MCF 10A (cell line): Measurements from ENCODE around the gene ADGRG2. TPM values are rescaled to one million over a fixed set of nuclear protein-coding genes. Genes with fewer than 3 reads are reported as not detected.
"Not testable (repeated sequence)": the region's sequence is repeated elsewhere in the genome, so short reads cannot be mapped to it uniquely, and the experiment has no call there.

Experiments
- BruUV-seq: library from RNA; stranded (reverse); fragments of 400-500 nt; replicated peaks from 2 replicates; lab custom pipeline; 2021; lab: Mats Ljungman, UMichigan
- CTCF ChIA-PET: fragments of 300-600 bp; sonication (Branson Sonifier 250); formaldehyde crosslinking; extraction: SDS; loops from one replicate; lab custom pipeline; 2021; ENCODE audit warnings: antibody characterized with exemption, inconsistent platforms; lab: Yijun Ruan, JAX
- POLR2A ChIA-PET: fragments of 300-600, 350-650 bp; sonication (Branson Sonifier 250); formaldehyde crosslinking; extraction: SDS; loops from one replicate; lab custom pipeline; 2020; ENCODE audit warnings: antibody characterized with exemption, inconsistent platforms; lab: Yijun Ruan, JAX
- DNase-seq: peaks from one replicate; pipeline ENCODE4 v3.0.0-alpha.2; 2018; ENCODE audit not compliant: unreplicated experiment
- H3K27ac Mint-ChIP-seq: one replicate; pipeline ENCODE4 v1.8.0; 2022; ENCODE audit warnings: mild to moderate bottlenecking, low read depth, mixed read lengths; ENCODE audit not compliant: unreplicated experiment
- H3K27me3 Mint-ChIP-seq: one replicate; pipeline ENCODE4 v1.8.0; 2022; ENCODE audit warnings: mixed read lengths; ENCODE audit not compliant: insufficient read depth, unreplicated experiment
- H3K36me3 Mint-ChIP-seq: one replicate; pipeline ENCODE4 v1.8.0; 2022; ENCODE audit warnings: mild to moderate bottlenecking, moderate library complexity, mixed read lengths; ENCODE audit not compliant: insufficient read depth, unreplicated experiment
- H3K4me1 Mint-ChIP-seq: one replicate; pipeline ENCODE4 v1.8.0; 2022; ENCODE audit warnings: mixed read lengths; ENCODE audit not compliant: insufficient read depth, unreplicated experiment
- H3K4me3 Mint-ChIP-seq: one replicate; pipeline ENCODE4 v1.8.0; 2022; ENCODE audit warnings: mild to moderate bottlenecking, moderate library complexity, mixed read lengths; ENCODE audit not compliant: unreplicated experiment
- H3K9me3 Mint-ChIP-seq: one replicate; pipeline ENCODE4 v1.8.0; 2022; ENCODE audit warnings: mixed read lengths; ENCODE audit not compliant: unreplicated experiment
- intact Hi-C: fragments of 100-400 bp; cut with micrococcal nuclease; formaldehyde crosslinking; loops from 2 replicates; pipeline ENCODE4 v1.14.1; 2022
- total RNA-seq: library from RNA; stranded (reverse); gene quantifications from 2 replicates; pipeline ENCODE4 v1.2.3, GENCODE V29; 2022
- TF ChIP-seq, protein P1 (sequence below): fragments of 200-600 bp; IDR thresholded peaks from one replicate; pipeline ENCODE4 v1.8.0; 2022; ENCODE audit warnings: antibody characterized with exemption, mild to moderate bottlenecking; ENCODE audit not compliant: unreplicated experiment

The ADGRG2 gene
- total RNA-seq, 1 experiment from 2014 or later, result 6.4 TPM

- POLR2A ChIA-PET, result no interaction called here
- intact Hi-C loops, result no loop called here
- CTCF ChIA-PET, result no interaction called here
- no peaks in the 10 kb centered on the region for H3K9me3 Mint-ChIP-seq
- H3K4me3 Mint-ChIP-seq, result no peak overlapping the region
- H3K4me1 Mint-ChIP-seq, result no peaks in the 10 kb centered on the region
- DNase-seq, result no peak
- no peak overlapping the region for H3K27ac Mint-ChIP-seq
- H3K36me3 Mint-ChIP-seq, result no peaks in the 10 kb centered on the region
- TF ChIP-seq, protein P1, sequence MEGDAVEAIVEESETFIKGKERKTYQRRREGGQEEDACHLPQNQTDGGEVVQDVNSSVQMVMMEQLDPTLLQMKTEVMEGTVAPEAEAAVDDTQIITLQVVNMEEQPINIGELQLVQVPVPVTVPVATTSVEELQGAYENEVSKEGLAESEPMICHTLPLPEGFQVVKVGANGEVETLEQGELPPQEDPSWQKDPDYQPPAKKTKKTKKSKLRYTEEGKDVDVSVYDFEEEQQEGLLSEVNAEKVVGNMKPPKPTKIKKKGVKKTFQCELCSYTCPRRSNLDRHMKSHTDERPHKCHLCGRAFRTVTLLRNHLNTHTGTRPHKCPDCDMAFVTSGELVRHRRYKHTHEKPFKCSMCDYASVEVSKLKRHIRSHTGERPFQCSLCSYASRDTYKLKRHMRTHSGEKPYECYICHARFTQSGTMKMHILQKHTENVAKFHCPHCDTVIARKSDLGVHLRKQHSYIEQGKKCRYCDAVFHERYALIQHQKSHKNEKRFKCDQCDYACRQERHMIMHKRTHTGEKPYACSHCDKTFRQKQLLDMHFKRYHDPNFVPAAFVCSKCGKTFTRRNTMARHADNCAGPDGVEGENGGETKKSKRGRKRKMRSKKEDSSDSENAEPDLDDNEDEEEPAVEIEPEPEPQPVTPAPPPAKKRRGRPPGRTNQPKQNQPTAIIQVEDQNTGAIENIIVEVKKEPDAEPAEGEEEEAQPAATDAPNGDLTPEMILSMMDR, result no peak
- no peaks in the 10 kb centered on the region for H3K27me3 Mint-ChIP-seq
- no TSS peak for BruUV-seq
Measured at GRCh38 chrX:19075754-19076153, 46.5 kb downstream of the ADGRG2 start.

DNA sequence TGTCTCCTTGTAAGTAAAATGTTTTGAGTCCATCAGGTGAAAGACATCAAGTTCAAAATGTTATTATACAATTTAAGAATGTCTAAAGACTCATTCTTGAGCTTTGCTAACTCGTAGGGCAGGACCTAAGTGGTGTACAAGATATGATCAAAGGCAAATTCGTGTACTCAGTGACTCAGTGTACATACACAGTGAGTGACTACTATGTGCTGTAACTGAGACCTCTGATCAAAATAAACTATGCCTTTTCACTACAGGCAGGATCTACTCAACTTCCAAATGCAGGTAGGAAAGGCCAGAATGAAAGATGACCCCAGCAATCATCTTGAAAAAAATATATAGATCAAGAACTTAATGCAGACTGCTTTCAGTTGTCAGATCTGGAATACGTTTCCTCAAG is 49.9 kb downstream of the ADGRG2 start:
- TF ChIP-seq, protein P1, result no peak
- no peak for DNase-seq
- BruUV-seq, result no TSS peak
- intact Hi-C loops, result no loop called here
- no peaks in the 10 kb centered on the region for H3K9me3 Mint-ChIP-seq
- no peaks in the 10 kb centered on the region for H3K4me1 Mint-ChIP-seq
- CTCF ChIA-PET, result interaction anchor here (0.6 to 1.0 kb wide), 3 partner anchors 32 to 263 kb away, joined by 3 read pairs; no protein-coding TSS in a partner anchor
- no peak overlapping the region for H3K27ac Mint-ChIP-seq
- POLR2A ChIA-PET, result interaction anchor here (1.0 kb wide), 1 partner anchor 48 kb away, joined by 3 read pairs; no protein-coding TSS in a partner anchor
- H3K36me3 Mint-ChIP-seq, result peaks cover 4% of the 10 kb centered on the region
- H3K27me3 Mint-ChIP-seq, result no peaks in the 10 kb centered on the region
- no peak overlapping the region for H3K4me3 Mint-ChIP-seq

- Mint-ChIP-seq H3K27me3 (no peaks in the 10 kb centered on the region), H3K4me3 (no peak overlapping the region), H3K4me1 (no peaks in the 10 kb centered on the region), H3K9me3 (no peaks in the 10 kb centered on the region), H3K27ac (no peak overlapping the region), H3K36me3 (peaks cover 4% of the 10 kb centered on the region)
- ChIA-PET POLR2A (no interaction called here), CTCF (no interaction called here)
- DNase-seq, result no peak
- TF ChIP-seq, protein P1, result no peak
- no TSS peak for BruUV-seq
- intact Hi-C loops, result no loop called here
Measured at GRCh38 chrX:19070555-19070994, 51.7 kb downstream of the ADGRG2 start.

GRCh38 chrX:19066987-19067386 is 55.3 kb downstream of the ADGRG2 start:
- H3K9me3 Mint-ChIP-seq, result not testable (repeated sequence)

DNA sequence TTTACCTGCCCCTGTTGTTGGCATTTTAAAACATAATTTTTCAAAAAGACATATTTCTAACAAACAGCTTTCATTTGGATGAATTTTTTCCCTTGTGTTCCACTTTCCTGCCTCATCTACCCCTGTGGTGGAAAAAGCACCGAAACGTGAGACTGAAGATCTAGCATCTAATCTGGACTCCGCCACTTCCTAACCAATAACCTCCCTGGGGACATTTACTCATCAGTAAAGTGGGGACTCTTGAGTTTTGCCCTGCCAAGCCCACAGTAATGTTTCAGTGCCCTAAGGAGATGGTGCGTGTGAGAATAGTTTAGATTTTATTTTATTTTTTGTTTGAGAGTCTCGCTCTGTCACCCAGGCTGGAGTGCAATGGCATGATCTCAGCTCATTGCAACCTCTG is 56.7 kb downstream of the ADGRG2 start:
- Mint-ChIP-seq H3K4me3 (no peak overlapping the region), H3K9me3 (no peaks in the 10 kb centered on the region), H3K4me1 (no peaks in the 10 kb centered on the region), H3K36me3 (peaks cover 4% of the 10 kb centered on the region), H3K27me3 (no peaks in the 10 kb centered on the region), H3K27ac (no peak overlapping the region)
- ChIA-PET POLR2A (no interaction called here), CTCF (no interaction called here)
- no TSS peak for BruUV-seq
- no peak for DNase-seq
- intact Hi-C loops, result no loop called here
- TF ChIP-seq, protein P1, result no peak

More at GRCh38 chrX:19066987-19067386, 55.3 kb downstream of the ADGRG2 start:
- H3K36me3 Mint-ChIP-seq, H3K27me3 Mint-ChIP-seq, H3K4me3 Mint-ChIP-seq, POLR2A ChIA-PET, H3K4me1 Mint-ChIP-seq, DNase-seq, H3K27ac Mint-ChIP-seq, intact Hi-C loops, BruUV-seq, CTCF ChIA-PET: not testable (repeated sequence)
